ENCODE data around the gene RNU1-2.
"Not testable (repeated sequence)": the region's sequence is repeated elsewhere in the genome, so short reads cannot be mapped to it uniquely, and the experiment has no call there.

Gene RNU1-2

DNA sequence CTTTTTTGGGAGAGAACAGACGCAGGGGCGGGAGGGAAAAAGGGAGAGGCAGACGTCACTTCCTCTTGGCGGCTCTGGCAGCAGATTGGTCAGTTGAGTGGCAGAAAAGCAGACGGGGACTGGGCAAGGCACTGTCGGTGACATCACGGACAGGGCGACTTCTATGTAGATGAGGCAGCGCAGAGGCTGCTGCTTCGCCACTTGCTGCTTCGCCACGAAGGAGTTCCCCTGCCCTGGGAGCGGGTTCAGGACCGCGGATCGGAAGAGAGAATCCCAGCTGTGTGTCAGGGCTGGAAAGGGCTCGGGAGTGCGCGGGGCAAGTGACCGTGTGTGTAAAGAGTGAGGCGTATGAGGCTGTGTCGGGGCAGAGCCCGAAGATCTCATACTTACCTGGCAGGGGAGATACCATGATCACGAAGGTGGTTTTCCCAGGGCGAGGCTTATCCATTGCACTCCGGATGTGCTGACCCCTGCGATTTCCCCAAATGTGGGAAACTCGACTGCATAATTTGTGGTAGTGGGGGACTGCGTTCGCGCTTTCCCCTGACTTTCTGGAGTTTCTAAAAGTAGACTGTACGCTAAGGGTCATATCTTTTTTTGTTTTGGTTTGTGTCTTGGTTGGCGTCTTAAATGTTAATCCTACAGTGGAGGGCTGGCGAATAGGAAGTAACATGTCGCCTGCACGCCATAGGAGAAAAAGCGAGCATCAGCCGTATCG, at the start of gene RNU1-2:
TSS of gene RNU1-2 (plus strand) at position 383 of the 718 bp plus-strand sequence.
- not testable (repeated sequence) for H3K79me2 ChIP-seq
- peak within 1 kb of the TSS; percentile 60 for H3K4me3 ChIP-seq (ENCODE audit: low read depth, low read length)

DNA sequence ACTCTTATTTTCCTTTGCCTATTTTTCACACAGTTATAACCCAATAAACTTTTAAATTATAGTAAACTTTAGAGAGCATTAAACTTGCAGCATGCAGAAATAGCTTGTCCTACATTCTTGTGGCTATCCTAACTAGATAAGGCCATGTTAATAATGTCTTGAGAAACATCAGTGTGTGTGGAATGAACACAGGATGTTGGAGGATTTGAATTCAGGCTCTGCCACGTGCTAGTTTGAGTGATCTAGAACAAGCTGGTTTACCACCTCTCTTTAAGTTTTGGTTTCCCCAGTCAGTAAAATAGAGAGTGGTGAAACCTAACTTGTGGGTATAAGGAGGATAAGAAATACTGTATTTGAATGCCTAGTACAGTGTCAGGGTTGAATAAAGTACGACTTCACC, 39.6 kb upstream of the RNU1-2 start:
- H3K4me3 ChIP-seq (ENCODE audit: low read depth, low read length); H3K27me3 ChIP-seq (ENCODE audit: control insufficient read depth, insufficient read depth, low read length); H3K79me2 ChIP-seq; H3K27ac ChIP-seq; H3K4me1 ChIP-seq; H2AFZ ChIP-seq; H3K4me2 ChIP-seq (ENCODE audit: low read length); H3K36me3 ChIP-seq (ENCODE audit: control insufficient read depth, insufficient read depth, low read length); H3K9me3 ChIP-seq (ENCODE audit: control insufficient read depth, low read length); H3K9ac ChIP-seq: not testable (repeated sequence)

More for the DNA sequence above, at the start of gene RNU1-2:
- H3K9ac ChIP-seq; H3K4me1 ChIP-seq; H3K9me3 ChIP-seq (ENCODE audit: control insufficient read depth, low read length); H3K27me3 ChIP-seq (ENCODE audit: control insufficient read depth, insufficient read depth, low read length); H3K36me3 ChIP-seq (ENCODE audit: control insufficient read depth, insufficient read depth, low read length): not testable (repeated sequence)
- Histone ChIP-seq H2AFZ (peak within 1 kb of the TSS; percentile 61), H3K27ac (peak within 1 kb of the TSS; percentile 74), H3K4me2 (ENCODE audit: low read length) (peak within 1 kb of the TSS; percentile 69)

GRCh38 chr1:16859167-16860041, 36.4 kb upstream of the RNU1-2 start:
- H3K27ac ChIP-seq; H3K9ac ChIP-seq; H3K4me3 ChIP-seq (ENCODE audit: low read depth, low read length); H2AFZ ChIP-seq; H3K4me2 ChIP-seq (ENCODE audit: low read length); H3K9me3 ChIP-seq (ENCODE audit: control insufficient read depth, low read length); H3K79me2 ChIP-seq; H3K4me1 ChIP-seq; H3K27me3 ChIP-seq (ENCODE audit: control insufficient read depth, insufficient read depth, low read length); H3K36me3 ChIP-seq (ENCODE audit: control insufficient read depth, insufficient read depth, low read length): not testable (repeated sequence)

- not testable (repeated sequence) for H3K27ac ChIP-seq; H3K27me3 ChIP-seq (ENCODE audit: control insufficient read depth, insufficient read depth, low read length); H2AFZ ChIP-seq; H3K4me2 ChIP-seq (ENCODE audit: low read length); H3K9ac ChIP-seq; H3K36me3 ChIP-seq (ENCODE audit: control insufficient read depth, insufficient read depth, low read length); H3K9me3 ChIP-seq (ENCODE audit: control insufficient read depth, low read length); H3K4me3 ChIP-seq (ENCODE audit: low read depth, low read length); H3K4me1 ChIP-seq; H3K79me2 ChIP-seq
Measured at GRCh38 chr1:16860048-16860447, 35.7 kb upstream of the RNU1-2 start.

GRCh38 chr1:16861832-16862245, 33.9 kb upstream of the RNU1-2 start:
- not testable (repeated sequence) for H3K9me3 ChIP-seq (ENCODE audit: control insufficient read depth, low read length); H3K4me3 ChIP-seq (ENCODE audit: low read depth, low read length); H3K4me2 ChIP-seq (ENCODE audit: low read length); H3K9ac ChIP-seq; H3K27me3 ChIP-seq (ENCODE audit: control insufficient read depth, insufficient read depth, low read length); H3K27ac ChIP-seq; H3K4me1 ChIP-seq; H3K36me3 ChIP-seq (ENCODE audit: control insufficient read depth, insufficient read depth, low read length); H3K79me2 ChIP-seq; H2AFZ ChIP-seq

GRCh38 chr1:16862415-16862814, 33.4 kb upstream of the RNU1-2 start:
- H3K4me3 ChIP-seq (ENCODE audit: low read depth, low read length); H3K4me2 ChIP-seq (ENCODE audit: low read length); H3K36me3 ChIP-seq (ENCODE audit: control insufficient read depth, insufficient read depth, low read length); H3K27me3 ChIP-seq (ENCODE audit: control insufficient read depth, insufficient read depth, low read length); H3K27ac ChIP-seq; H2AFZ ChIP-seq; H3K79me2 ChIP-seq; H3K9ac ChIP-seq; H3K9me3 ChIP-seq (ENCODE audit: control insufficient read depth, low read length); H3K4me1 ChIP-seq: not testable (repeated sequence)

DNA sequence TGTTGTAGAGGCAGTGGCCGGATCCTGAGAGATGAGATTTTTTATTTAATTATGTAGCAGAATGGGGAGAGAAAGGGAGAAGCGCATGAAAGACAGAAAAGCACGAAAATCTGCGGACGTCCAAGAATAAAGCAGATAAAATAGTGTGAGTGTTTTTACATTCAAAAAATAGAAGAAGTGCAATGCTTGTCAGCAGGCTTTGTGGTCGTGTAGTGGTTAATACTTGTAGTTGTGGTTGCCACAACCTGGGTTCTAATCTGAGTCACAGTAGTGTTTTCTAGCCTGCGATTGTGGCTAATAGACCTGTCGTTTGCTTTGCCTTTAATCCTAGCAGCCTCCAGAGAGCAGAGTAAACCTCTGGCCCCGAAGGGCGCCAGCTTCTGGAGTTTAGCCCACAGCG, 32.8 kb upstream of the RNU1-2 start:
- H3K79me2 ChIP-seq; H3K9me3 ChIP-seq (ENCODE audit: control insufficient read depth, low read length); H3K4me2 ChIP-seq (ENCODE audit: low read length); H3K9ac ChIP-seq; H3K4me1 ChIP-seq; H3K27me3 ChIP-seq (ENCODE audit: control insufficient read depth, insufficient read depth, low read length); H3K36me3 ChIP-seq (ENCODE audit: control insufficient read depth, insufficient read depth, low read length); H3K4me3 ChIP-seq (ENCODE audit: low read depth, low read length); H3K27ac ChIP-seq; H2AFZ ChIP-seq: not testable (repeated sequence)

GRCh38 chr1:16866926-16867707, 28.7 kb upstream of the RNU1-2 start:
- H3K4me1 ChIP-seq; H3K36me3 ChIP-seq (ENCODE audit: control insufficient read depth, insufficient read depth, low read length); H3K4me2 ChIP-seq (ENCODE audit: low read length); H3K79me2 ChIP-seq; H3K9ac ChIP-seq; H2AFZ ChIP-seq; H3K27me3 ChIP-seq (ENCODE audit: control insufficient read depth, insufficient read depth, low read length); H3K9me3 ChIP-seq (ENCODE audit: control insufficient read depth, low read length); H3K27ac ChIP-seq; H3K4me3 ChIP-seq (ENCODE audit: low read depth, low read length): not testable (repeated sequence)

- not testable (repeated sequence) for H3K9ac ChIP-seq
Measured at GRCh38 chr1:16868787-16869186, 27.0 kb upstream of the RNU1-2 start.

GRCh38 chr1:16869996-16870395, 25.8 kb upstream of the RNU1-2 start:
- not testable (repeated sequence) for H3K4me1 ChIP-seq; H3K9ac ChIP-seq; H3K36me3 ChIP-seq (ENCODE audit: control insufficient read depth, insufficient read depth, low read length); H2AFZ ChIP-seq; H3K27ac ChIP-seq; H3K4me2 ChIP-seq (ENCODE audit: low read length); H3K4me3 ChIP-seq (ENCODE audit: low read depth, low read length); H3K27me3 ChIP-seq (ENCODE audit: control insufficient read depth, insufficient read depth, low read length); H3K79me2 ChIP-seq; H3K9me3 ChIP-seq (ENCODE audit: control insufficient read depth, low read length)

More at GRCh38 chr1:16868787-16869186, 27.0 kb upstream of the RNU1-2 start:
- H3K4me3 ChIP-seq (ENCODE audit: low read depth, low read length); H3K27ac ChIP-seq; H3K36me3 ChIP-seq (ENCODE audit: control insufficient read depth, insufficient read depth, low read length); H3K4me1 ChIP-seq; H3K4me2 ChIP-seq (ENCODE audit: low read length); H3K79me2 ChIP-seq; H3K9me3 ChIP-seq (ENCODE audit: control insufficient read depth, low read length); H3K27me3 ChIP-seq (ENCODE audit: control insufficient read depth, insufficient read depth, low read length); H2AFZ ChIP-seq: not testable (repeated sequence)

All from parathyroid adenoma (tissue), 2 donors.